MM.1S (cell line): Measurements from ENCODE around the gene VSIG10L2.

ENCODE experiments used
- CTCF ChIP-seq: fragments of 300-600 bp; sonication (generic); IDR thresholded peaks from 2 replicates; pipeline ENCODE4 v1.5.1; 2016; ENCODE audit warnings: antibody characterized with exemption, low read length, mixed read lengths
- EZH2 ChIP-seq: fragments of 300-600 bp; sonication (generic); optimal IDR thresholded peaks from 2 replicates; pipeline ENCODE3; 2017; ENCODE audit warnings: low read depth, mild to moderate bottlenecking, antibody characterized with exemption, low read length, mixed read lengths
- EZH2phosphoT487 ChIP-seq: fragments of 300-600 bp; sonication (generic); IDR thresholded peaks from 2 replicates; pipeline ENCODE4 v1.6.1; 2018; ENCODE audit warnings: antibody characterized with exemption, low read length

- TF ChIP-seq CTCF (no peak), EZH2 (no peak), EZH2phosphoT487 (no peak)
Observed at GRCh38 chr11:125935618-125936199, 10.1 kb upstream of the VSIG10L2 start.
